Naive thymus-derived CD4-positive, alpha-beta T cell (primary cell): ENCODE measurements around the gene RFX3. TPM values are rescaled to one million over a fixed set of nuclear protein-coding genes. Genes with fewer than 3 reads are reported as not detected.
A peak's percentile ranks its signal among the peaks of the same experiment; 100 is the strongest.

Source experiments
- ATAC-seq: fragments of 150-1000 bp; cut with Tn5 transposase; 2 replicates; pipeline ENCODE4 v1.10.0; 2021; ENCODE audit warnings: mild to moderate bottlenecking, moderate library complexity
- CTCF ChIA-PET: fragments of 350-600 bp; sonication (Branson Sonifier 250); formaldehyde crosslinking; loops from one replicate; lab custom pipeline; 2021; ENCODE audit warnings: antibody characterized with exemption; lab: Charles Lee
- POLR2A ChIA-PET: fragments of 350-600 bp; sonication (Branson Sonifier 250); formaldehyde crosslinking; loops from one replicate; lab custom pipeline; 2021; ENCODE audit warnings: antibody characterized with exemption, inconsistent platforms; lab: Charles Lee
- DNase-seq, 9 donors: peaks; one replicate each; pipeline versions ENCODE4 v3.0.0 to v3.0.0-alpha.2; 2020 to 2022; ENCODE audit warnings: mixed read lengths in 1 of 9
- H3K27ac ChIP-seq: one replicate; pipeline ENCODE4 v1.7.0; 2013; ENCODE audit warnings: mild to moderate bottlenecking, low read depth, low read length, moderate library complexity
- H3K27me3 ChIP-seq, 2 donors: one replicate each; pipeline ENCODE4 v1.7.0; 2013; ENCODE audit warnings: low read length in 2 of 2, mild to moderate bottlenecking in 2 of 2, moderate library complexity in 2 of 2; ENCODE audit not compliant: control insufficient read depth in 2 of 2, insufficient read depth in 2 of 2
- H3K36me3 ChIP-seq, 3 experiments: 1 replicate in 2 of 3; 2 replicates in 1 of 3; pipeline ENCODE4 v1.7.0; 2013; ENCODE audit warnings: low read length in 3 of 3, mild to moderate bottlenecking in 3 of 3, moderate library complexity in 1 of 3; ENCODE audit not compliant: insufficient read depth in 3 of 3, control insufficient read depth in 2 of 3
- H3K4me1 ChIP-seq, 2 donors: one replicate each; pipeline ENCODE4 v1.7.0; 2013; ENCODE audit warnings: low read length in 2 of 2, mild to moderate bottlenecking in 2 of 2, moderate library complexity in 1 of 2; ENCODE audit not compliant: control insufficient read depth in 2 of 2, insufficient read depth in 2 of 2
- H3K4me3 ChIP-seq: 2 replicates; pipeline ENCODE4 v1.7.0; 2013; ENCODE audit warnings: mild to moderate bottlenecking, low read length
- H3K9me3 ChIP-seq, 3 experiments: 1 replicate in 2 of 3; 2 replicates in 1 of 3; pipeline ENCODE4 v1.7.0; 2013; ENCODE audit warnings: low read length in 3 of 3; ENCODE audit not compliant: control insufficient read depth in 2 of 3
- H3K27ac Mint-ChIP-seq, 9 donors: one replicate each; pipeline ENCODE4 v1.8.0; 2020 to 2022; ENCODE audit warnings: mixed read lengths in 9 of 9, mild to moderate bottlenecking in 8 of 9, moderate library complexity in 5 of 9, inconsistent platforms in 2 of 9
- H3K27me3 Mint-ChIP-seq, 5 donors: one replicate each; pipeline ENCODE4 v1.8.0; 2021 to 2022; ENCODE audit warnings: mixed read lengths in 5 of 5, mild to moderate bottlenecking in 1 of 5
- H3K36me3 Mint-ChIP-seq, 5 donors: one replicate each; pipeline ENCODE4 v1.8.0; 2020 to 2022; ENCODE audit warnings: mixed read lengths in 5 of 5, mild to moderate bottlenecking in 3 of 5, inconsistent platforms in 1 of 5
- H3K4me1 Mint-ChIP-seq, 7 donors: one replicate each; pipeline ENCODE4 v1.8.0; 2020 to 2022; ENCODE audit warnings: mixed read lengths in 7 of 7, mild to moderate bottlenecking in 3 of 7, inconsistent platforms in 1 of 7
- H3K4me3 Mint-ChIP-seq, 10 donors: one replicate each; pipeline ENCODE4 v1.8.0; 2020 to 2022; ENCODE audit warnings: mild to moderate bottlenecking in 10 of 10, mixed read lengths in 10 of 10, moderate library complexity in 6 of 10, inconsistent platforms in 2 of 10
- H3K9me3 Mint-ChIP-seq, 11 donors: one replicate each; pipeline ENCODE4 v1.8.0; 2020 to 2022; ENCODE audit warnings: mixed read lengths in 11 of 11, mild to moderate bottlenecking in 4 of 11, inconsistent platforms in 1 of 11, moderate library complexity in 1 of 11
- intact Hi-C, 2 donors: fragments of 100-400 bp; cut with micrococcal nuclease; formaldehyde crosslinking; loops; one replicate each; pipeline ENCODE4 v1.15.1; 2023
- polyA plus RNA-seq, 2 donors: library from polyadenylated mRNA; unstranded; fragments of 300-500 nt; fragmentation: Illumina TruSeq; gene quantifications; one replicate each; pipeline ENCODE4 v1.2.3, GENCODE V29; 2021
- total RNA-seq, 6 experiments: library from RNA in 5 of 6; stranded (reverse) in 5 of 6; gene quantifications; 1 replicate in 5 of 6; 2 replicates in 1 of 6; pipeline ENCODE4 v1.2.3 and lab custom pipeline; 2021 to 2026

Gene RFX3
- total and polyA plus RNA-seq, 7 experiments from 2014 or later = 6.2 to 31.7 (median 24.7) TPM

DNA sequence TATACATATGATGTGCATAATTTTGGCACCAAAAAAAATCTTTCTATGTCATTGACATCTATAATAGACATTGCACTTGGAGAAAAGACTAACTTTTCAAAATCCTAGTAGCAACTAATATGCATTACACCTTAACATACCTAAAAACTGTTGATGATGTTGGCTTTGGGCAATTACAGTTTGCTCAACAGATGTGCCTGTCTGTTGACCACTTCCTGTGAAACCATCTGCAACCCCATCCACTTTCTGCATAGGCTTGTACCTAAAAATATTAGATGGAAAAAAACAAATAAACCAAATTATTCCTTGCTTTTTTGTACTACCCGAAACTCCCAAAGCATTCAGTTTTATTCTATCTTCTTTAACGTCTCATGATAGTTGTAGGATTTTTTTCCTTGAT, 248.6 kb downstream of the RFX3 start:
- no peak overlapping the region for H3K27ac ChIP-seq
- Mint-ChIP-seq H3K9me3 (no peaks in the 10 kb centered on the region), H3K27ac (no peak overlapping the region), H3K4me3 (no peak overlapping the region), H3K36me3 (peaks cover 0 to 59% (median 51%) of the 10 kb centered on the region in 5 donors), H3K27me3 (no peaks in the 10 kb centered on the region), H3K4me1 (peaks cover 0 to 6% (median 0%) of the 10 kb centered on the region in 7 donors)
- peaks cover 0 to 7% (median 6%) of the 10 kb centered on the region in 3 experiments for H3K36me3 ChIP-seq
- no peak for ATAC-seq
- no peaks in the 10 kb centered on the region for H3K27me3 ChIP-seq
- no peaks in the 10 kb centered on the region for H3K9me3 ChIP-seq
- no peak overlapping the region for H3K4me3 ChIP-seq
- ChIA-PET POLR2A (no interaction called here), CTCF (no interaction called here)
- intact Hi-C loops = no loop called here
- DNase-seq = no peak
- H3K4me1 ChIP-seq = no peaks in the 10 kb centered on the region

DNA sequence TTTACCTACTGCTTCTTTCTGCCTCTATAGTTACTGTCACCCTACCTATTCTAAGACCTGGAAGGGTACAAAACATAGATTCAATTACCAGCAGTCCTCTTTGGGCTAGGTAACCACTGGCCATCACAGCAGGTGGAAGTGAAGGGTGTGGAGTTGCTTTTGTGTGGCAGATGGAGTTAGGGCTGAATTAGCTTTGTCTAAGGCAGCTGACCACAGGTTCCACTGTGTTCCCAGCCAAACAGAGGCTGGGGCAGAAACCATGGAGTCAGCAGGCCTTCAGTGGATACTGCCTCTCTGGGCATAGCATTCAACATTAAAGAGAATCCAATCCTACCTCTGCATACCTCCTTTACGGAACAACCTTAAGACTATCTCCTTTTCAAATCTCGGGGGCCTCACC, 254.2 kb downstream of the RFX3 start:
- Mint-ChIP-seq H3K9me3 (peaks cover 0 to 3% (median 0%) of the 10 kb centered on the region in 11 donors), H3K4me3 (no peak overlapping the region), H3K27ac (peak overlapping the region in 1 of 9 donors; percentile 40), H3K4me1 (peaks cover 0 to 11% (median 0%) of the 10 kb centered on the region in 7 donors), H3K27me3 (no peaks in the 10 kb centered on the region), H3K36me3 (peaks cover 9 to 61% (median 51%) of the 10 kb centered on the region in 5 donors)
- Histone ChIP-seq H3K4me3 (no peak overlapping the region), H3K4me1 (no peaks in the 10 kb centered on the region), H3K27me3 (no peaks in the 10 kb centered on the region), H3K27ac (no peak overlapping the region), H3K36me3 (peaks cover 0 to 19% (median 15%) of the 10 kb centered on the region in 3 experiments), H3K9me3 (no peaks in the 10 kb centered on the region)
- ATAC-seq = no peak
- ChIA-PET POLR2A (no interaction called here), CTCF (no interaction called here)
- no peak for DNase-seq
- intact Hi-C loops = no loop called here

DNA sequence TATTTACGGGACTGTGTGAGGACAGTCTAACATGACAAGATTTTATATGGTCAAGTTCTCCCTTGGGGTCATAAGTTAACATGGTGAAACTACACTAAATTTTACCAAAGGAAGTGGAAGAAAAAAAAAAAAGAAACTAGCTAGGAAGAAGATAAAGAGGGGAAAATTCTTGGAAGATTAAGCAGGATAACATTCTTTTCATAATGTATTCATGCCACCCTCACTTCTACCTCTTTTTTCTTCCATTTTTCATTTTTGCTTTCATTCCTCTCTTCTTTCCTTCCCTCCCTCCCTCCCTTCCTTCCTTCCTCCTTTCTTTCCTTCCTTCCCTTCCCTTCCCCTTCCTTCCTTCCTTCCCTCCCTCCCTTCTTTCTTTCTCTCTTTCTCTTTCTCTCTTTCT, 254.6 kb downstream of the RFX3 start:
- Histone ChIP-seq H3K36me3 (peaks cover 0 to 19% (median 15%) of the 10 kb centered on the region in 3 experiments), H3K27ac (no peak overlapping the region), H3K9me3 (no peaks in the 10 kb centered on the region), H3K27me3 (no peaks in the 10 kb centered on the region), H3K4me3 (no peak overlapping the region), H3K4me1 (no peaks in the 10 kb centered on the region)
- POLR2A ChIA-PET = no interaction called here
- CTCF ChIA-PET = no interaction called here
- no peak for DNase-seq
- no peak for ATAC-seq
- H3K4me3 Mint-ChIP-seq = no peak overlapping the region
- intact Hi-C loops = no loop called here
- peaks cover 0 to 11% (median 0%) of the 10 kb centered on the region in 7 donors for H3K4me1 Mint-ChIP-seq
- H3K27ac Mint-ChIP-seq = no peak overlapping the region
- peaks cover 0 to 3% (median 0%) of the 10 kb centered on the region in 11 donors for H3K9me3 Mint-ChIP-seq
- no peaks in the 10 kb centered on the region for H3K27me3 Mint-ChIP-seq
- peaks cover 9 to 56% (median 47%) of the 10 kb centered on the region in 5 donors for H3K36me3 Mint-ChIP-seq

DNA sequence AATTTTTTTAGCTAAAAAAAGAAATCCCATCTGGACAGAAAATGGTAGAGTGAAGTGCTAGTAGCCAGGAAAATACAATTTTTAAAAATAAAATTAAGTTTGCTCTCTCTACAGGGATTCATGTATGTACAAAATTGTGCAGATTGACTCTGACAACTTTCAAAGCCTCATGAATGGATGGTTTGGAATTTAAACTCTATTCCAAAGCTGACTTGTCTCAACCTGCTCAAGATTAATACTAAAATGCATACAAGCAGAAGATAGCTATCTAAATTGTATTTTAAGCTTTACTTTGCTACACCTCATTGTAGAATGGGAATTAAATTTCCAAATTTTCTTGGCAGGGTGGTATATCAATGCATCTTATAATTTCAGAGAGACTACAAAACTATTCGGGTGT, 257.6 kb downstream of the RFX3 start:
- Mint-ChIP-seq H3K27ac (no peak overlapping the region), H3K4me3 (no peak overlapping the region), H3K36me3 (peaks cover 11 to 63% (median 43%) of the 10 kb centered on the region in 5 donors), H3K4me1 (peaks cover 0 to 11% (median 0%) of the 10 kb centered on the region in 7 donors), H3K9me3 (peaks cover 0 to 3% (median 0%) of the 10 kb centered on the region in 11 donors), H3K27me3 (no peaks in the 10 kb centered on the region)
- Histone ChIP-seq H3K27me3 (no peaks in the 10 kb centered on the region), H3K4me1 (no peaks in the 10 kb centered on the region), H3K9me3 (no peaks in the 10 kb centered on the region), H3K27ac (no peak overlapping the region), H3K4me3 (no peak overlapping the region), H3K36me3 (peaks cover 4 to 25% (median 13%) of the 10 kb centered on the region in 3 experiments)
- POLR2A ChIA-PET = no interaction called here
- ATAC-seq (no peak), DNase-seq (no peak)
- intact Hi-C loops = no loop called here
- CTCF ChIA-PET = interaction anchor here (0.9 kb wide), 1 partner anchor 184 kb away, joined by 3 read pairs; no protein-coding TSS in a partner anchor

DNA sequence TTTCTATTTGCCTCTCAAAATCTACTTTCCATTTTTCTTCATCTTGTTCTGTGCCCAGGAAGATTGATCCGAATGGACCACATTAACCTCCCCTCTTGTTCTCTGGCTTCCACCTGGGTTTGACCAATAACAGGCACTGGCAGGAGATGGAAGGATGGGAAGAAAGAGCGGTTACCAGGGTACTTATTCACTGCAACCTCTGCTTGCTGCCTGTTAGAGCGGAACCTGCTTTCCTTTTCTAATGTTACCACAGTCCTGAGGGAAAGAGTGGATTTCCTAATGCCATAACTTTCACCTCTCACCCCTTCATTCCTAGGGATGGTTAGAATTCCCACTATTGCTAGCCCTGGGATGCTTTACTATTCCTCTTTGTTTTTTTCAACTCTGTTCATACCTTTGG, 262.1 kb downstream of the RFX3 start:
- no peaks in the 10 kb centered on the region for H3K27me3 Mint-ChIP-seq
- no peak for DNase-seq
- CTCF ChIA-PET = interaction anchor here (0.6 kb wide), 1 partner anchor 337 kb away, joined by 3 read pairs; no protein-coding TSS in a partner anchor

DNA sequence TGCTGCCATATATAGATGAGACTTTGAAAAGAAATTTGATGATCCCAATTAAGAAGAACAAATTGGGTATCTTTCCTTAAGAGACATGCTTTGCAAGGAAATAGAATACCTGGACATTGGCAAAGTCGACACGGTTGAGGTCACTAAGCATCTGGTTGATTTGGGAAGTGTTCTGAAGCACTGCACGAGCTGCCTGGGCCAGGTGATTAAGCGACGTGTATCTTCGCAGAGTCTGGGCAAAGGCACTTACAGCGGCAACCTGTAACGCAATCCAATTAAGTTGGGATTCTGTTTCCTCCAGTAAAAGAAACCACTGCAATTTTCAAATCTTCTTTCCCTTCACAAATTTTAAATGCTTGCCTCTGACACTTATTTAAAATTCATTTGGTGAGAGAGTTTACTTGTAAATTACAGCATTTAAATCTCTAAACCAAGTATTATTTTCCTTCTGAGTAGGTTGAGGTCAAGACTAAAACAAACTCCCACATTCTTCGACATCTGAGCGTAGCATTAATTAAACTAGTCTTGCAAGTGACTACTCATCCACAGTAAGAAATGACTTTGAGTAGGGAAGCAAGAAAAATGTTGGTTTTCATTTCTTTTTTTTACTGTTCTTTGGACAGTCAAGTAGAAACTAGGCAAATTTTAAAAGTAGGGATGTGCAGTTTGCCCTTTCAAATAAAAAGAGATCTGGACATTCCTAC, 262.8 kb downstream of the RFX3 start:
- no peak for DNase-seq
- Histone ChIP-seq H3K36me3 (peaks cover 0 to 20% (median 4%) of the 10 kb centered on the region in 3 experiments), H3K4me1 (no peaks in the 10 kb centered on the region), H3K9me3 (no peaks in the 10 kb centered on the region), H3K27ac (no peak overlapping the region), H3K4me3 (no peak overlapping the region), H3K27me3 (no peaks in the 10 kb centered on the region)
- intact Hi-C loops = no loop called here
- H3K27me3 Mint-ChIP-seq = no peaks in the 10 kb centered on the region
- no peak overlapping the region for H3K27ac Mint-ChIP-seq
- H3K4me3 Mint-ChIP-seq = no peak overlapping the region
- POLR2A ChIA-PET = no interaction called here
- ATAC-seq = no peak
- peaks cover 2 to 54% (median 34%) of the 10 kb centered on the region in 5 donors for H3K36me3 Mint-ChIP-seq
- no peaks in the 10 kb centered on the region for H3K9me3 Mint-ChIP-seq
- H3K4me1 Mint-ChIP-seq = no peaks in the 10 kb centered on the region
- CTCF ChIA-PET = no interaction called here

More for the DNA sequence above, 262.1 kb downstream of the RFX3 start:
- H3K36me3 Mint-ChIP-seq = peaks cover 2 to 50% (median 33%) of the 10 kb centered on the region in 5 donors
- H3K4me1 Mint-ChIP-seq = no peaks in the 10 kb centered on the region
- Histone ChIP-seq H3K27me3 (no peaks in the 10 kb centered on the region), H3K9me3 (no peaks in the 10 kb centered on the region), H3K4me1 (no peaks in the 10 kb centered on the region), H3K4me3 (no peak overlapping the region), H3K36me3 (peaks cover 0 to 20% (median 4%) of the 10 kb centered on the region in 3 experiments), H3K27ac (no peak overlapping the region)
- ATAC-seq = no peak
- intact Hi-C loops = no loop called here
- POLR2A ChIA-PET = no interaction called here
- H3K9me3 Mint-ChIP-seq = no peaks in the 10 kb centered on the region
- H3K27ac Mint-ChIP-seq = peak overlapping the region in 1 of 9 donors; percentile 50
- H3K4me3 Mint-ChIP-seq = no peak overlapping the region
